WERI-Rb-1 (cell line): ENCODE results near the gene UBB.
A peak's percentile ranks its signal among the peaks of the same experiment; 100 is the strongest.
"Not testable (repeated sequence)": the region's sequence is repeated elsewhere in the genome, so short reads cannot be mapped to it uniquely, and the experiment has no call there.

Source experiments
- DNase-seq: peaks from one replicate; pipeline ENCODE4 v3.0.0-alpha.2; 2020
- H3K27ac ChIP-seq: fragments of 250-450 bp; sonication (Bioruptor Pico); 2 replicates; pipeline ENCODE4 v1.5.1; 2020; ENCODE audit warnings: mild to moderate bottlenecking, moderate library complexity
- H3K27me3 ChIP-seq: fragments of 250-450 bp; sonication (Bioruptor Pico); 2 replicates; pipeline ENCODE4 v1.5.1; 2021; ENCODE audit warnings: mild to moderate bottlenecking, low read depth, moderate library complexity; ENCODE audit not compliant: insufficient read depth, severe bottlenecking
- H3K36me3 ChIP-seq: fragments of 250-450 bp; sonication (Bioruptor Pico); 2 replicates; pipeline ENCODE4 v1.5.1; 2020; ENCODE audit warnings: mild to moderate bottlenecking, moderate library complexity
- H3K4me3 ChIP-seq: 2 replicates; pipeline ENCODE4 v1.5.1; 2011; ENCODE audit warnings: low read depth, mild to moderate bottlenecking, control low read depth, low read length
- H3K9me3 ChIP-seq: fragments of 250-450 bp; sonication (Bioruptor Pico); 2 replicates; pipeline ENCODE4 v1.5.1; 2021; ENCODE audit warnings: mild to moderate bottlenecking, moderate library complexity; ENCODE audit not compliant: severe bottlenecking
- CTCF ChIP-seq: IDR thresholded peaks from 2 replicates; pipeline ENCODE4 v1.5.1; 2011; ENCODE audit warnings: low read depth, mild to moderate bottlenecking, control low read depth, inconsistent platforms, low read length

The UBB gene

GRCh38 chr17:16378636-16379282 is 2.1 kb upstream of the UBB start:
- H3K27me3 ChIP-seq = no peaks in the 10 kb centered on the region
- no peak for TF ChIP-seq CTCF
- no peak overlapping the region for H3K27ac ChIP-seq
- peaks cover 7% of the 10 kb centered on the region for H3K9me3 ChIP-seq
- H3K4me3 ChIP-seq = no peak overlapping the region
- no peak for DNase-seq
- no peaks in the 10 kb centered on the region for H3K36me3 ChIP-seq

GRCh38 chr17:16379654-16380053 is 1.2 kb upstream of the UBB start:
- Histone ChIP-seq H3K36me3 (no peaks in the 10 kb centered on the region), H3K27me3 (no peaks in the 10 kb centered on the region), H3K9me3 (peaks cover 7% of the 10 kb centered on the region), H3K27ac (no peak overlapping the region), H3K4me3 (no peak overlapping the region)
- no peak for TF ChIP-seq CTCF
- no peak for DNase-seq

GRCh38 chr17:16381496-16381820 is 567 bp downstream of the UBB start:
- peak overlapping the region; percentile 29 for H3K4me3 ChIP-seq
- TF ChIP-seq CTCF = no peak
- DNase-seq = no peak
- no peaks in the 10 kb centered on the region for H3K36me3 ChIP-seq
- no peaks in the 10 kb centered on the region for H3K27me3 ChIP-seq
- no peak overlapping the region for H3K27ac ChIP-seq
- H3K9me3 ChIP-seq = peaks cover 7% of the 10 kb centered on the region

GRCh38 chr17:16383216-16383615 is 2.3 kb downstream of the UBB start:
- Histone ChIP-seq H3K27me3 (no peaks in the 10 kb centered on the region), H3K9me3 (peaks cover 7% of the 10 kb centered on the region), H3K36me3 (no peaks in the 10 kb centered on the region), H3K27ac (no peak overlapping the region), H3K4me3 (no peak overlapping the region)
- no peak for DNase-seq
- TF ChIP-seq CTCF = no peak

GRCh38 chr17:16383772-16384287 is 2.9 kb downstream of the UBB start:
- TF ChIP-seq CTCF = no peak
- Histone ChIP-seq H3K4me3 (no peak overlapping the region), H3K27me3 (no peaks in the 10 kb centered on the region), H3K27ac (no peak overlapping the region), H3K36me3 (no peaks in the 10 kb centered on the region), H3K9me3 (peaks cover 7% of the 10 kb centered on the region)
- DNase-seq = no peak

- no peak overlapping the region for H3K27ac ChIP-seq
- no peak for TF ChIP-seq CTCF
- H3K27me3 ChIP-seq = no peaks in the 10 kb centered on the region
- no peaks in the 10 kb centered on the region for H3K36me3 ChIP-seq
- DNase-seq = no peak
- no peak overlapping the region for H3K4me3 ChIP-seq
- H3K9me3 ChIP-seq = peaks cover 7% of the 10 kb centered on the region
Measured at GRCh38 chr17:16384557-16384956, 3.7 kb downstream of the UBB start.

GRCh38 chr17:16386126-16386507 is 5.2 kb downstream of the UBB start:
- H3K27me3 ChIP-seq, H3K36me3 ChIP-seq, H3K27ac ChIP-seq, H3K9me3 ChIP-seq, H3K4me3 ChIP-seq, DNase-seq: not testable (repeated sequence)
